GM19467 (cell line): Measurements from ENCODE around the gene SYNE2.

Experiments used
- ATAC-seq: cut with Tn5 transposase; IDR thresholded peaks from one replicate; pipeline ENCODE4 v1.9.1; 2021; ENCODE audit warnings: mild to moderate bottlenecking, moderate library complexity; ENCODE audit not compliant: unreplicated experiment

The SYNE2 gene

GRCh38 chr14:64062381-64063115 is 209.7 kb downstream of the SYNE2 start:
- no peak for ATAC-seq

DNA sequence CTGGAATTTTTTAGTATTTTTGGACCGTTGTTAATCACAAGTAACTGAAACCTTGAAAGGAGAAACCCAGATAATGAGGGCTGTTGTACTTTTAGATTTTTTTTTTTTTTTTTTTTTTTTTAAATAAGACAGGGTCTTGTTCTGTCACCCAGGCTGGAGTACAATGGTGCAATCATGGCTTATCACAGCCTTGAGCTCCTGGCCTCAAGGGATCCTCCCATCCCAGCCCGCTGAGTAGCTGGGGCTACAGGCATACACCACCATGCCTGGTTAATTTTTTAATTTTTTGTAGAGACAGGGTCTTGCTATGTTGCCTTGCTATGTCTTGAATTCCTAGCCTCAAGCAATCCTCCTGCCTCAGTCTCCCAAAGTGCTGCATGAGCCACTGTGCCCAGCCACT is 211.6 kb downstream of the SYNE2 start:
- no peak for ATAC-seq

DNA sequence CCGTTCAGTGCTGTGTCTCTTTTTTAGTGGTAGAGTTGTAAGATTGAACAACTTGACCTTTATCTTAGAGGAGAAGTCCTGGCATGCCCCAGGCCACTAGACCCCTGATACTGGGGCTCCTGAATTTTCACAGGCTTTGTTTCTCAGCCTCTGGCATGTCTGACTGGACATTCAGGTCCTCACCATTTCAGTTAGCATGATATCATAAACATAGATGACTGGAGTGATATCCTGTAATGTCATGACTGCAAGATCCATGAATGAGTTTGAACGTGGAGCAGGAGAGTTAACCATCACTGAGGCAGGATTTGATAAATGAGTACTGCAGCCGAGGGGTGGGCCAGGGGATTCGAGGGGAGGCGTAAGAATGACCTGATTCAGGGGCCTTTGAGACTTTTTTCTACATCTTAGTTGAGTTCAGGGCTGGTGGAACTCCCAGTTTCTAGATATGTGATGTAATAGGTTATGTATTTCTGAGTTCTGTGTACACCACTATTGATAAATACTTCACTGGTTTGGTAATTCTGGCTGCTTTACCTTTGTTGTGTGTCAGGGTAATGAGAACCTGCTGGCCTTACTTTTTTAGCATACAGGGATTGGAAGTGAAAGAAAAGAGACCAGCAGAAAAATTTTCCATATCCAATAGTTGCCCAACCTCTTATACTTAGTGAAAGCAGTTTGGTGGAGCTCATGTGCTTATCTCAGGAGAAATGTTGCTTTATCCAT is 217.0 kb downstream of the SYNE2 start:
- no peak for ATAC-seq

GRCh38 chr14:64074961-64075612 is 222.3 kb downstream of the SYNE2 start:
- ATAC-seq: no peak

- ATAC-seq: no peak
Measured at GRCh38 chr14:64075613-64076005, 222.8 kb downstream of the SYNE2 start.

DNA sequence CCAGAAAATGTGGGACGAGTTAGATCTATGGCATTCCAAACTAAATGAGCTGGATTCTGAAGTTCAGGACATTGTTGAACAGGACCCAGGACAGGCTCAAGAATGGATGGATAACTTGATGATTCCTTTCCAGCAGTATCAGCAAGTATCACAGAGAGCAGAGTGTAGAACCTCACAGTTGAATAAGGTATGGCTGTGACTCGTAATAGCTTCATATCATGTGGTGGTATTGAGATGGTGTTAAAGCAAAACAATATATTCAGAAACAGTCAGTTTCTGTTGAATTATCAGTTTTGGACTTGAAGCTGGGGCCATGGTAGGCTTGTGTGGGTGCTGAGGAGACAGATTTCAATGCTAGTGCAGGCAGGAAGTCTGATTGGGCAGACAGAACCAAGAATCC is 227.6 kb downstream of the SYNE2 start:
- ATAC-seq: no peak

- no peak for ATAC-seq
Measured at GRCh38 chr14:64081174-64081746, 228.5 kb downstream of the SYNE2 start.

DNA sequence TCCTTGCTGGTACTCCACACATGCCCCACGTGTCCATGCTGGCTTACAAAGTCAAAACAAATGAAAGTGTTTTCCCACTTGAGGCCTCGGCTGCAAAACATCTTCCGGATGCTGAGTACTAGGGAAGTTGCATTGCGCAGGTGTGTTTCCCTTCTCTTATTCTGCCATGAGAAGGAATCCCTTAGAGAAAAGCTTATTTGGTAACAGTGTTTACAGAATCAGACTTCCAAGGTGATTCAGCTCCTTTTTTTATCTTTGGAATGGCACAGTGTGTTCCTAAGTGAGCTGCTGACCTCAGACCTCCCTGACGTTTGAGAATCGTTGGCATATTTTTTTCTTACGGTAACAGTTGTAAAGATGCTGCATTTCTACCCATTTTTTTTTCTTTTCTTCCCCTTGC is 230.0 kb downstream of the SYNE2 start:
- ATAC-seq: no peak

GRCh38 chr14:64088647-64088964 is 235.8 kb downstream of the SYNE2 start:
- no peak for ATAC-seq

DNA sequence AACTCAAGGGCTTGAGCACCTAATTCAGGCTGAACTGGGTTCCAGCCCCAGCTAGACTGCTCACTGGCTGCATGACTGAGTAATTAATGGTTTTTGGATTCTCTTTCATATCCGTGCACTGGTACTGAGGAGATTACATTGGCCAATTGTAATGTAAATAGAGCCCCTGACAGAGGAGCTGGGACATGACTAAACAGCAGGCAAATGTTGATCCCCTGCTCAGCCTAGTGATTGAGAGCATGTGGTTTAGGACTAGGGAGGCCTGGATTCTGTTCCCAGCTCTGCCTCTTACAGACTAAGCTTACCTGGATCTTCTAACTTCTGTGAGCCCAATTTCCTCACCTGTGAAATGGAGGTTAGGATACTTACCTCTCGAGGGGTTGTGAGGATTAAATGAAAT is 237.1 kb downstream of the SYNE2 start:
- ATAC-seq: no peak

DNA sequence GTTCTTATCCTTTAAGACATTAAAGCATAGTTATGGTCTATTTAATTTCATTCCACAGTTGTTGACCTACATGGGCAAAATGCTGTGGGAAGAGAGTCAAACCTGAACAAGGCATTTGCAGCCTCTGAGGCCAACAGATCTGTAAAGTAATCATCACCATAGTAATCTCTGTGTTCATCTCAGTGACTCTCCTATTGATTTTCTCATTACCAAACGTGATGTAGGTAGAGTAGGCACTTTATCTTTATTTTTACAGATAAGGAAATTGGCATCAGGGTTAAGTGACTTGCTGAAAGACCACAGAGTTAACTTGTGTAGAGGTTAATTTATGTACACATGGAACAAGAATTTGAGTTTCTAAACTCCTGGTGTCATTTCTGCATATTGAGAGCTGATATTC is 238.4 kb downstream of the SYNE2 start:
- no peak for ATAC-seq

DNA sequence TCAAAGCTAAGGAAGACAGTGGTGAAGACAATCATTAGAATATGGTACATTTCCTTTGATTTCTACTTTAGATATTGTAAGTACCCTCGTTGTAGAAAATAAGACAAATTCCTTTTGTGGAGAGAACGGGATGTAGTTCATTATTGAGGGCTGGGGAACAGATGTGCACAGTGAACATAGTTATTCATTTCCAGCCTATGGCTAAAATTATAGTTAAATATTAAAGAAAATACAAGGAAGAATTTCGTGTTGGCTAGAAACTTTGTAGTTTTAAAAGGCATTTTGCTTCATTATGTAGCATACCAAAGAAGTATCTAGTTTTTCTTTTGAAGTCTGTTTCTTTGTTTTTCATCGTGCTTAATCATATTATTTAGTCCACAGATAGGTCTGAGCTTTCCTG is 239.5 kb downstream of the SYNE2 start:
- no peak for ATAC-seq

DNA sequence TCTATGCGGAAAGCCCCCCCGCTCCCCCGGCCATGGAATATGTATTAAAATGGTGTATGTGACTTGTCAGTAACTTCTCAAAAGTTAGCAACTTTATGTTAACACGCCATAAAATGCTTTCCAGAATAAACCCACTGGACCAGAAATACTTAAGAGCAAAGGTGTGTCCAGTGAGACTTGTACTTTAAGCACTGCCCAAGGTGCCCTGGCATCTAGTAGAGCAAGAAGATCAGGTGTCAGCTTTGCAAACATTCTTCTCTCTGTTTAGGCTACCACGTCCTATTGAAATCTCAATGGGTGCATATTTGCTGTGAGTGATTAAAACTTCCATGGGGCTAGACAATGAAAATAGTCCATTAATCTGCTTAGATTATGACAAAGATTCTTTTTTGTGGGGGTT is 240.1 kb downstream of the SYNE2 start:
- ATAC-seq: no peak

DNA sequence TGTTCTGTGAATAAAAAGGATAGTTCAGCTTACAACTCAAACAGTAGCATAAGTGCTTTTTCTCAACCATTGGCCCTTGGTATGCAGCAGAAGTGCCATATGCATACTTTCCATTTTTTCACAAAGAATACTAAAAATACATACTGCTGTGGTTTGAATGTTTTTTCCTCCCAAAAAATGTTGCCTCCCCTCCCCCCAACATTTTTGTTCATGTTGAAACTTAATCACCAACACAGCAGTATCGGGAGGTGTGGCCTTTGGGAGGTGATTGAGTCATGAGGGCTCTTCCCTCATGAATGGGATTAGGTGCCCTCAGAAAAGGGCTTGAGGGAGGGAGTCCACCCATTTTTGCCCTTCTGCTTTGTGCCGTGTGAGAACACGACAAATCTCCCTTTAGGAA is 242.8 kb downstream of the SYNE2 start:
- no peak for ATAC-seq

- ATAC-seq: no peak
Measured at GRCh38 chr14:64098120-64098519, 245.3 kb downstream of the SYNE2 start.

DNA sequence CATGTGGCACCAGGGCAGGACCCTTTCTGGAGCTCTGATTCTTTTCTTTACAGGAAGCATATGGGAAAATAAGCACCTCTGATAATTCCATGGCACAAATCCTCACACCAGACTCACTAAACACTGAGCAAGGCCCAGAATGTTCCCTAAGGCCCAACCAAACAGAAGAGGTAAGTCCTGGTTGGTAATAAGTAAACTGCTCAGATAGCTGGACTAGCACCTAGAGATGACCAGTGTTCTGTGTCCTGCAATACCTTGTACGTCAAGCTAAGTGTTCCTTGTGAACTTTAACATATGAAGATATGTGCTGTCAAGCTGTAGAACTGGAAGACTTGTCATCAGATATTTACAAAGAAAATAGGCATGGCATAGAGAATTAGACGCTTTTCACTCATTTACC is 254.6 kb downstream of the SYNE2 start:
- no peak for ATAC-seq

DNA sequence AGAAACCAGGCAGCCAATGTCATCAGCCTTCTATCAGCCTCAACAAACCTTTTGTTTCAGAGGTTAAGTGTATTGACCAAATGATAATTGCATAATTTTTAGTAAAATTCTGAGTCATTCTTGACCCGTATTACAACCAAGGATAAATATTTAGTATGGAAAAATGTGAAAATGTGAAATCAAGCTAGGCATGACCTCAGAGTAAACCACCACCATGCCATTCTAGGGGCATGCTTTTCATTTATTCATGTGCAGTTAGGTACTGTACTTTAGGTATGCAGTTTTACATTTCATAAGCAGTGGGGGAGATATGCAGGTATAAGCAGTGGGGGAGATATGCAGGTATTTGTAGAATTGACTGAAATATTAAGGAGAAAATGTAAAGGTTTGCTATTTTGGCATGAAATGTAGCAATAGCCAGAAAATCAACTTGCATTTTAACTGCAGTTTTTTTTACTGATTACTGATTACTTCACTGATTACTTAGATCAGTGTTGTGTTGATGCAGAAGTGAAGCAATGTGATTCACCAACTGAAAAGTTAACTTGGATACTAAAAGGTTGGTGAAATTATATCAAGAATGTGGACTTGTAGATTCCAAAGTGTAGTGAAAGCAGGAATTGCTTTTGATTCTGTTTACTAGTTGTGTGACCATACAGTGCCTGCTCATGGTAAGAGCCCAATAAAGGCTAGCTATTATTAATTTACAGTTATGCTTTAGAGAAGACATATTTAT is 257.2 kb downstream of the SYNE2 start:
- ATAC-seq: no peak

- ATAC-seq: no peak
Measured at GRCh38 chr14:64110802-64111201, 258.0 kb downstream of the SYNE2 start.

DNA sequence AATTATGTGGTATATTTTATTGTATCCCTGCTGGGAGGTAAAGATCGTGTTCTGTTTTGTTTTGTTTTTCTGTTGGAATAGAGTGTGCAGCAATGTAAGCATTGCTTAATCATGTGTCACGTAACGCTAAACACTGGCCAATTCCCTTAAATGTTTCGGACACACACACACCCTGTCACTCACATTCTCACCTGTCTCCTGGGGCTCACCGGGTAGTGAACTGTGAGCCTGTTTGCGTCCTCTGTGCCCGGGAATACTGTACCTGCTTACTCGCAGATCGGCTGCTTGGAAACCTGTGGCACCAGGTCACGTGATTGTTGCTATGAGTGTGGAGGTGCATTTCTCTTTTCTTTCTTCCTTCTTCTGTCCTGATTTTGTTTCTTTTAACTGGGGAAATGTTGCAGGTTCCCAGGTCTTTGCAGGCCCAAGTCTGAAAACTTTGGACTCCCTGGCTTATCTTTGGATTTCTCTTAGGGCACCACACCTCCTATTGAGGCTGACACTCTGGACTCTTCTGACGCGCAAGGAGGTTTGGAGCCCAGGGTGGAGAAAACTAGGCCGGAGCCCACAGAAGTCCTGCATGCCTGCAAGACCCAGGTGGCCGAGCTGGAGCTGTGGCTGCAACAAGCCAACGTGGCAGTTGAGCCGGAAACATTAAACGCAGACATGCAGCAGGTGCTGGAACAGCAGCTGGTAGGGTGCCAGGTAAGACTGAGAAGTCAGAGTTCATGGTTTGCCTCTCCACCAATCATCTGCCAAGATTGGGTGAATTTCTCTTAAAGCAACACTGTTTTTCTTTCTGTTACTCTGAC is 260.3 kb downstream of the SYNE2 start:
- no peak for ATAC-seq

GRCh38 chr14:64114166-64114565 is 261.4 kb downstream of the SYNE2 start:
- no peak for ATAC-seq
